Mesenchymal stem cell (in vitro differentiated cells and primary cell): Measurements from ENCODE around the gene COL4A1.

ENCODE experiments used
- DNase-seq: peaks from one replicate; pipeline ENCODE4 v3.0.0-alpha.2; 2013
- H2AFZ ChIP-seq: one replicate; pipeline ENCODE4 v1.6.1; 2013; ENCODE audit warnings: low read depth, mild to moderate bottlenecking, control low read depth, inconsistent platforms, low read length, moderate library complexity
- H2AK5ac ChIP-seq: 2 replicates; pipeline ENCODE4 v1.6.1; 2013; ENCODE audit warnings: low read length, moderate library complexity, mild to moderate bottlenecking, inconsistent platforms; ENCODE audit not compliant: severe bottlenecking
- H2BK120ac ChIP-seq: one replicate; pipeline ENCODE4 v1.6.1; 2013; ENCODE audit warnings: low read depth, mild to moderate bottlenecking, inconsistent platforms, low read length, moderate library complexity
- H2BK12ac ChIP-seq, 2 experiments: one replicate each; pipeline ENCODE4 v1.6.1; 2013; ENCODE audit warnings: inconsistent platforms in 2 of 2, low read length in 2 of 2, mild to moderate bottlenecking in 2 of 2, moderate library complexity in 2 of 2, control low read depth in 1 of 2
- H2BK15ac ChIP-seq: one replicate; pipeline ENCODE4 v1.6.1; 2013; ENCODE audit warnings: mild to moderate bottlenecking, low read depth, inconsistent platforms; ENCODE audit not compliant: poor library complexity, severe bottlenecking
- H2BK5ac ChIP-seq: 2 replicates; pipeline ENCODE4 v1.6.1; 2013; ENCODE audit warnings: low read depth, mild to moderate bottlenecking, low read length, control low read depth, inconsistent platforms; ENCODE audit not compliant: poor library complexity, severe bottlenecking
- H3K14ac ChIP-seq, 2 experiments: one replicate each; pipeline ENCODE4 v1.6.1; 2013; ENCODE audit warnings: inconsistent platforms in 2 of 2, low read length in 2 of 2, control low read depth in 1 of 2, mild to moderate bottlenecking in 1 of 2, moderate library complexity in 1 of 2
- H3K18ac ChIP-seq, 2 experiments: one replicate each; pipeline ENCODE4 v1.6.1; 2013; ENCODE audit warnings: inconsistent platforms in 2 of 2, low read length in 2 of 2, control low read depth in 1 of 2, low read depth in 1 of 2, mild to moderate bottlenecking in 1 of 2
- H3K23ac ChIP-seq, 2 experiments: one replicate each; pipeline ENCODE4 v1.6.1; 2013; ENCODE audit warnings: inconsistent platforms in 2 of 2, low read length in 2 of 2, mild to moderate bottlenecking in 2 of 2, moderate library complexity in 2 of 2, control low read depth in 1 of 2
- H3K27ac ChIP-seq: 2 replicates; pipeline ENCODE4 v1.5.1; 2013; ENCODE audit warnings: mild to moderate bottlenecking, moderate library complexity, low read length, control low read depth, inconsistent platforms; ENCODE audit not compliant: poor library complexity, severe bottlenecking
- H3K27me3 ChIP-seq, 2 experiments: 2 replicates each; pipeline versions ENCODE4 v1.6.1 to v1.7.0; 2013; ENCODE audit warnings: low read length in 2 of 2, mild to moderate bottlenecking in 2 of 2, moderate library complexity in 2 of 2, control low read depth in 1 of 2, inconsistent platforms in 1 of 2; ENCODE audit not compliant: control insufficient read depth in 1 of 2, insufficient read depth in 1 of 2
- H3K36me3 ChIP-seq, 2 experiments: 2 replicates each; pipeline versions ENCODE4 v1.6.1 to v1.7.0; 2013; ENCODE audit warnings: low read length in 2 of 2, control low read depth in 1 of 2, inconsistent platforms in 1 of 2, low read depth in 1 of 2, mild to moderate bottlenecking in 1 of 2; ENCODE audit not compliant: insufficient read depth in 2 of 2, control insufficient read depth in 1 of 2
- H3K4ac ChIP-seq, 2 experiments: one replicate each; pipeline ENCODE4 v1.6.1; 2013; ENCODE audit warnings: inconsistent platforms in 2 of 2, low read length in 2 of 2, mild to moderate bottlenecking in 2 of 2, moderate library complexity in 2 of 2, control low read depth in 1 of 2, low read depth in 1 of 2
- H3K4me1 ChIP-seq: 2 replicates; pipeline ENCODE4 v1.6.1; 2013; ENCODE audit warnings: low read depth, low read length, control low read depth; ENCODE audit not compliant: control insufficient read depth, insufficient read depth
- H3K4me2 ChIP-seq: 2 replicates; pipeline ENCODE4 v1.6.1; 2013; ENCODE audit warnings: low read length, mild to moderate bottlenecking, inconsistent platforms; ENCODE audit not compliant: poor library complexity, severe bottlenecking
- H3K4me3 ChIP-seq, 2 experiments: 2 replicates each; pipeline versions ENCODE4 v1.5.1 to v1.7.0; 2013; ENCODE audit warnings: low read length in 2 of 2, mild to moderate bottlenecking in 2 of 2, control low read depth in 1 of 2, low read depth in 1 of 2; ENCODE audit not compliant: insufficient read depth in 1 of 2
- H3K79me1 ChIP-seq: replicated peaks from 2 replicates; pipeline ENCODE4 v1.6.1; 2013; ENCODE audit warnings: mild to moderate bottlenecking, control low read depth, low read length, inconsistent platforms; ENCODE audit not compliant: poor library complexity, severe bottlenecking
- H3K9ac ChIP-seq: 2 replicates; pipeline ENCODE4 v1.7.0; 2013; ENCODE audit warnings: mild to moderate bottlenecking, low read length, moderate library complexity
- H3K9me3 ChIP-seq: 2 replicates; pipeline ENCODE4 v1.7.0; 2013; ENCODE audit warnings: mild to moderate bottlenecking, low read length; ENCODE audit not compliant: control insufficient read depth
- H4K8ac ChIP-seq: one replicate; pipeline ENCODE4 v1.6.1; 2013; ENCODE audit warnings: inconsistent platforms, mild to moderate bottlenecking, low read length, moderate library complexity
- H4K91ac ChIP-seq: one replicate; pipeline ENCODE4 v1.6.1; 2013; ENCODE audit warnings: mild to moderate bottlenecking, low read length, inconsistent platforms
- WGBS: methylation state at CpG from one replicate; pipeline ENCODE4 v1.1.7; 2013; ENCODE audit warnings: mixed read lengths; 5-methylcytosine and 5-hydroxymethylcytosine counted together

COL4A1 gene

GRCh38 chr13:110193491-110193890 lies 113.5 kb downstream of the COL4A1 start:
- Histone ChIP-seq H3K18ac (no peak overlapping the region), H2AK5ac (no peak overlapping the region), H2BK12ac (no peak overlapping the region), H3K27me3 (no peaks in the 10 kb centered on the region), H2BK120ac (no peak overlapping the region), H3K27ac (no peak overlapping the region), H2AFZ (no peak overlapping the region), H3K4me2 (no peak overlapping the region), H3K79me1 (peaks cover 15% of the 10 kb centered on the region), H4K91ac (no peak overlapping the region), H3K23ac (no peak overlapping the region), H2BK15ac (no peak overlapping the region), H3K9me3 (no peaks in the 10 kb centered on the region), H3K4me3 (no peak overlapping the region), H3K9ac (no peak overlapping the region), H2BK5ac (no peak overlapping the region), H3K4ac (no peak overlapping the region), H3K4me1 (peaks cover 2% of the 10 kb centered on the region), H4K8ac (no peak overlapping the region), H3K36me3 (peaks cover 61 to 73% of the 10 kb centered on the region in 2 experiments), H3K14ac (no peak overlapping the region)
- DNase-seq = no peak
- WGBS = 96% methylated on average over 10 of the region's 10 CpGs

DNA sequence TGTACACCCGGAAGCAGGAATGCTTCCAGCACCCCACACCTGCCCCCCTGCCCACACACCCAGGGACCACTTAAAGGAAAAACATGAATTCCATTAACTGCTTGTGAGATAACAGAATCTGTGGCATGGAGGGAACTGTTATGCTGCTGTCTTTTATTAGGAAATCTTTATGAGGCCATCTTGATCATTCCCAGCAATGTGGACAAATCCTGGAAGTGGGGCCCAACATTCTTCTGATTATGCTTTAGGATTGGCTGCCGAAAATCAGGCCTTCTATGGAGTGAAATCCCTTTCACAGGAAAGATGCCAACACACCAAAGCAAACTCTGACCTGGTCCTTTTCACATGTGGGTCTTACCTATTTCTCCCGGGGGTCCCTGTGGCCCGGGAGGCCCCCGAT lies 114.5 kb downstream of the COL4A1 start:
- no peak overlapping the region for H4K91ac ChIP-seq
- H3K36me3 ChIP-seq = peaks cover 60 to 69% of the 10 kb centered on the region in 2 experiments
- H3K4me1 ChIP-seq = peaks cover 4% of the 10 kb centered on the region
- no peaks in the 10 kb centered on the region for H3K9me3 ChIP-seq
- no peak overlapping the region for H3K18ac ChIP-seq
- H3K23ac ChIP-seq = no peak overlapping the region
- H3K4ac ChIP-seq = no peak overlapping the region
- no peak overlapping the region for H4K8ac ChIP-seq
- H3K27ac ChIP-seq = no peak overlapping the region
- H3K4me3 ChIP-seq = no peak overlapping the region
- no peak overlapping the region for H2BK12ac ChIP-seq
- no peak overlapping the region for H3K4me2 ChIP-seq
- H3K14ac ChIP-seq = no peak overlapping the region
- peaks cover 15% of the 10 kb centered on the region for H3K79me1 ChIP-seq
- H2AFZ ChIP-seq = no peak overlapping the region
- H3K9ac ChIP-seq = no peak overlapping the region
- H2BK15ac ChIP-seq = no peak overlapping the region
- no peaks in the 10 kb centered on the region for H3K27me3 ChIP-seq
- 97% methylated on average over 5 of the region's 5 CpGs for WGBS
- no peak for DNase-seq
- no peak overlapping the region for H2BK5ac ChIP-seq
- no peak overlapping the region for H2BK120ac ChIP-seq
- no peak overlapping the region for H2AK5ac ChIP-seq

- no peak overlapping the region for H4K91ac ChIP-seq
- H2AK5ac ChIP-seq = peak overlapping the region; percentile 59
- no peak overlapping the region for H2BK12ac ChIP-seq
- 67% methylated on average over 5 of the region's 5 CpGs for WGBS
- H3K4me3 ChIP-seq = no peak overlapping the region
- no peaks in the 10 kb centered on the region for H3K9me3 ChIP-seq
- H3K14ac ChIP-seq = no peak overlapping the region
- no peaks in the 10 kb centered on the region for H3K27me3 ChIP-seq
- H3K36me3 ChIP-seq = peaks cover 61 to 80% of the 10 kb centered on the region in 2 experiments
- peak overlapping the region in 1 of 2 experiments; percentile 38 for H3K23ac ChIP-seq
- no peak overlapping the region for H3K4me2 ChIP-seq
- no peak overlapping the region for H2BK5ac ChIP-seq
- peak overlapping the region; percentile 32 to 38 for H3K18ac ChIP-seq
- peak; percentile 72 for DNase-seq
- H3K27ac ChIP-seq = peak overlapping the region; percentile 58
- H2AFZ ChIP-seq = no peak overlapping the region
- no peak overlapping the region for H2BK15ac ChIP-seq
- H3K4ac ChIP-seq = no peak overlapping the region
- H2BK120ac ChIP-seq = no peak overlapping the region
- H3K79me1 ChIP-seq = peaks cover 9% of the 10 kb centered on the region
- peaks cover 14% of the 10 kb centered on the region for H3K4me1 ChIP-seq
- no peak overlapping the region for H4K8ac ChIP-seq
- H3K9ac ChIP-seq = no peak overlapping the region
These were observed 119.3 kb downstream of the COL4A1 start for GRCh38 chr13:110187641-110188161.

DNA sequence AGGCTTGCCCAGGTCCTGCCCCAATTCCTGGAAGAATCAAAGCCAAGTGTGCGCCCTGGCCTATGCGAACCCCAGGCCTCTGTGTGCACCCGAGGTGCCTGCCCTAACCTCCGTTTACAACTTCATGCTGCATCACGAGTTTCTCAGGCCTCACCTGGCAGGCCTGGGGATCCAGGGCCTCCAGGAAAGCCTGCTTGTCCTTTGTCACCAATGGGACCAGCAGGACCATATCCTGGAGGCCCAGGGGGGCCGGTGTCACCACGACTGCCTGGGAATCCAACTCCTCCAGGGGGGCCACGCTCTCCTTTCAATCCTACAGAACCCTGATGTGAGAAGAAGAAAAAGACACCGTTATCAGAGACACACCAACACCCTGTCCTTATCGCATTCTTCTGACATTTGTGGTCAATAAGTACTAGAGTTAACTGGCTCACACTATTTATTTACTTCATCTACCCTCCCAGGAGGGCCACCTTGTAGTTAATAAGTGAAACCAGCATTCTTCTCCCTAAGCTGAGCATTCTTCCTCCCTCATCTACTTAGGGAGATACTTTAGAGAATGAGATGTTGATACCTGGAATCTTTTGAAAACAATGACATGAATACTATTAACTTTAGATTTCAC lies 120.6 kb downstream of the COL4A1 start:
- no peak overlapping the region for H3K14ac ChIP-seq
- H3K79me1 ChIP-seq = peaks cover 9% of the 10 kb centered on the region
- peak overlapping the region; percentile 86 for H3K27ac ChIP-seq
- no peak overlapping the region for H2BK120ac ChIP-seq
- H3K9me3 ChIP-seq = no peaks in the 10 kb centered on the region
- no peak for DNase-seq
- H2BK15ac ChIP-seq = no peak overlapping the region
- no peak overlapping the region for H3K9ac ChIP-seq
- H3K4me3 ChIP-seq = no peak overlapping the region
- H3K4ac ChIP-seq = no peak overlapping the region
- no peak overlapping the region for H4K91ac ChIP-seq
- H3K18ac ChIP-seq = no peak overlapping the region
- H2AFZ ChIP-seq = no peak overlapping the region
- no peaks in the 10 kb centered on the region for H3K27me3 ChIP-seq
- H3K23ac ChIP-seq = no peak overlapping the region
- peak overlapping the region; percentile 86 for H2AK5ac ChIP-seq
- H2BK5ac ChIP-seq = peak overlapping the region; percentile 57
- H2BK12ac ChIP-seq = no peak overlapping the region
- WGBS = 80% methylated on average over 10 of the region's 10 CpGs
- peak overlapping the region; percentile 27 for H4K8ac ChIP-seq
- H3K36me3 ChIP-seq = peaks cover 63 to 80% of the 10 kb centered on the region in 2 experiments
- peak overlapping the region; percentile 24 for H3K4me2 ChIP-seq
- H3K4me1 ChIP-seq = peaks cover 14% of the 10 kb centered on the region
